Hepatocyte (in vitro differentiated cells): ENCODE measurements around the gene PLEKHA5.

Source experiments
- EZH2 ChIP-seq: fragments of 200-600 bp; sonication (generic); IDR thresholded peaks from 2 replicates; pipeline ENCODE4 v1.6.1; 2016; ENCODE audit warnings: antibody characterized with exemption, mild to moderate bottlenecking, borderline replicate concordance
- TF ChIP-seq, protein P1 (sequence below): fragments of 200-600 bp; sonication (generic); IDR thresholded peaks from 2 replicates; pipeline ENCODE4 v1.5.1; 2016; ENCODE audit warnings: antibody characterized with exemption, mild to moderate bottlenecking; ENCODE audit not compliant: poor library complexity

DNA sequence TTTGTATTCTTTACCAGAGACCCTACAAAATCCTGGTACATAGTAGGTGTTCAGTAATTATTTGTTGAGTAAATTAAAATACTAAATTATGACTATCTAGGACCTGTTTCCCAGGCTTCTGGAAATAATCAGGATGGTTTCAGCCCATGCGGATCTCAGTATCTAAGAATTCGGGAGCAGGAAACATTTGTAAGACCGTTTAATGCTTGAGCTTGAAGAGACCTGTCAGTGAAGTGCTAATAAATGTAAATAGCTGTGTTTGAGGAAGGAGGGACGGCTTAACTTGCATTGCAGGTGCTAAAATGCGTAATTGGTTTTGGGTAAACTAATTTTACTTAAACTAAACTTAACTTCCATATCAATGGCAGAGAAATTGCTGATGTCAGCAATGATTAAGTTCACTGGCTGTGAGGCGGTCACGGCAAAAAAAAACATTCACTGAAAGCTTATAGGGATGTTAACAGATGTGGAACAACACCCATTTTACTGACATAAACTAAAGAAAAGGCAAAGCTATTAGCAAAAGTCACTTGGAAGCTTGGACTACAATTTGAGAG lies 281.2 kb downstream of the PLEKHA5 start:
- TF ChIP-seq, protein P1, sequence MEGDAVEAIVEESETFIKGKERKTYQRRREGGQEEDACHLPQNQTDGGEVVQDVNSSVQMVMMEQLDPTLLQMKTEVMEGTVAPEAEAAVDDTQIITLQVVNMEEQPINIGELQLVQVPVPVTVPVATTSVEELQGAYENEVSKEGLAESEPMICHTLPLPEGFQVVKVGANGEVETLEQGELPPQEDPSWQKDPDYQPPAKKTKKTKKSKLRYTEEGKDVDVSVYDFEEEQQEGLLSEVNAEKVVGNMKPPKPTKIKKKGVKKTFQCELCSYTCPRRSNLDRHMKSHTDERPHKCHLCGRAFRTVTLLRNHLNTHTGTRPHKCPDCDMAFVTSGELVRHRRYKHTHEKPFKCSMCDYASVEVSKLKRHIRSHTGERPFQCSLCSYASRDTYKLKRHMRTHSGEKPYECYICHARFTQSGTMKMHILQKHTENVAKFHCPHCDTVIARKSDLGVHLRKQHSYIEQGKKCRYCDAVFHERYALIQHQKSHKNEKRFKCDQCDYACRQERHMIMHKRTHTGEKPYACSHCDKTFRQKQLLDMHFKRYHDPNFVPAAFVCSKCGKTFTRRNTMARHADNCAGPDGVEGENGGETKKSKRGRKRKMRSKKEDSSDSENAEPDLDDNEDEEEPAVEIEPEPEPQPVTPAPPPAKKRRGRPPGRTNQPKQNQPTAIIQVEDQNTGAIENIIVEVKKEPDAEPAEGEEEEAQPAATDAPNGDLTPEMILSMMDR, result no peak
- no peak for TF ChIP-seq EZH2
